Osteoblast (primary cell): ENCODE data around the gene DLG4. TPM values are rescaled to one million over a fixed set of nuclear protein-coding genes. Genes with fewer than 3 reads are reported as not detected.

Experiments
- DNase-seq: peaks from one replicate; pipeline ENCODE4 v3.0.0; 2011; ENCODE audit warnings: low spot score, mixed read lengths; ENCODE audit not compliant: insufficient read length; ENCODE audit errors: missing footprints
- H2AFZ ChIP-seq: 2 replicates; pipeline ENCODE4 v1.6.0; 2011; ENCODE audit warnings: mild to moderate bottlenecking, low read length
- H3K27ac ChIP-seq: 2 replicates; pipeline ENCODE4 v1.5.1; 2011; ENCODE audit warnings: mild to moderate bottlenecking, low read depth, low read length, moderate library complexity
- H3K27me3 ChIP-seq: 2 replicates; pipeline ENCODE4 v1.6.0; 2012; ENCODE audit warnings: mild to moderate bottlenecking, control low read depth, inconsistent platforms, low read length, moderate library complexity; ENCODE audit not compliant: insufficient read depth
- H3K36me3 ChIP-seq: 2 replicates; pipeline ENCODE4 v1.5.1; 2011; ENCODE audit warnings: mild to moderate bottlenecking, low read length, control low read depth, moderate library complexity; ENCODE audit not compliant: insufficient read depth
- H3K4me1 ChIP-seq: 2 replicates; pipeline ENCODE4 v1.5.1; 2011; ENCODE audit warnings: mild to moderate bottlenecking, low read length, control low read depth, moderate library complexity; ENCODE audit not compliant: insufficient read depth
- H3K4me2 ChIP-seq: 2 replicates; pipeline ENCODE4 v1.6.0; 2011; ENCODE audit warnings: mild to moderate bottlenecking, low read length; ENCODE audit not compliant: insufficient read depth
- H3K4me3 ChIP-seq: fragments of 200-600 bp; sonication (generic); 3 replicates; pipeline ENCODE4 v1.5.1; 2012; ENCODE audit warnings: mild to moderate bottlenecking, low read length, inconsistent platforms; ENCODE audit not compliant: insufficient read depth
- H3K79me2 ChIP-seq: 2 replicates; pipeline ENCODE4 v1.6.0; 2012; ENCODE audit warnings: mild to moderate bottlenecking, low read length, control low read depth, inconsistent platforms; ENCODE audit not compliant: insufficient read depth
- H3K9me3 ChIP-seq: 2 replicates; pipeline ENCODE4 v1.5.1; 2011; ENCODE audit warnings: low read depth, low read length, control low read depth
- H4K20me1 ChIP-seq: 2 replicates; pipeline ENCODE4 v1.6.0; 2012; ENCODE audit warnings: mild to moderate bottlenecking, low read length, control low read depth; ENCODE audit not compliant: insufficient read depth
- total RNA-seq: library from RNA; depleted of rRNA; stranded (reverse); fragments of >200 nt; gene quantifications from 2 replicates; pipeline ENCODE4 v1.2.3, GENCODE V29; 2012
- TF ChIP-seq, protein P1 (sequence below): IDR thresholded peaks from 2 replicates; pipeline ENCODE4 v1.5.1; 2011; ENCODE audit warnings: mild to moderate bottlenecking, low read depth, low read length, moderate library complexity; ENCODE audit errors: extremely low read depth

The DLG4 gene
- total RNA-seq, 1 donor = 10.1 TPM

DNA sequence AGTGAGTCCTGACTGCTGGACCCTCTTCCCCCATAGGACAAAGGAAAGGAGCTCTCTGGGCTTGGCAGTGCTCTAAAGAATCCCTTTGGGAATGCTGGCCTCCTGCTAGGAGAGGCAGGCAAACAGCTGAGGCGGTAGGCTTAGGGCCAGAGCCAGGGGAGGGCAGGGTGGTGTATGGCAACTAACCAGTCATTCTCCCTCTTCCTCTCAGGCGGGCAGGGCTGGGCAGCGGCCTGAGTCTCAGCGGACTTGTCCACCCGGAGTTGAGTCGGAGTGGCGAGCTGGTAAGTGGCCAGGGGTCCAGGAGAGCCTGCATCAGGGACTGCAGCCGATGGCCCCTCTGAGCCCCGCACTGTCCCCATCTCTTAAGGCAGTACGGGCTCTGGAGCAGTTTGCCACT, 4.5 kb upstream of the DLG4 start:
- H3K36me3 ChIP-seq = peaks cover 73% of the 10 kb centered on the region
- H4K20me1 ChIP-seq = peaks cover 48% of the 10 kb centered on the region

DNA sequence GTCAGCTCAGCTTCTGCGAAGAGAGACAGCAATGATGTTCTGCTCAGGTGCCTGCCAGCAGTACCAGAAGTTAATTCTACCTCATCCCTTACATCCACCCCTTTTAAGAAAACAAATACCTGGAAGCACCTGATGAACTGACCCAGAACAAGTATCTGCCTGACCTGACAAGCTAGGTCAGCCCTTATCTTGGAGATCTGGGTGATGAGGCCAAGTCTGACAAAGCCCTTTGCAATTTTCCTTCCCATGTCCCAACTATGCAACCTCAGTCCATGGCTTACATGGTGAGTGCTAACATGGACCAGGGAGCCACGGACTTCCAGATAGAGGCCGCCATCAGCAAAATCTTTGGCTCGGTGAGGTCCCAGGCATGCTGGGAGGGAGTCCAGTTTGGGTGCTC, 3.7 kb upstream of the DLG4 start:
- no peak overlapping the region for H3K4me3 ChIP-seq
- H2AFZ ChIP-seq = no peak overlapping the region
- H3K36me3 ChIP-seq = peaks cover 66% of the 10 kb centered on the region
- TF ChIP-seq, protein P1, sequence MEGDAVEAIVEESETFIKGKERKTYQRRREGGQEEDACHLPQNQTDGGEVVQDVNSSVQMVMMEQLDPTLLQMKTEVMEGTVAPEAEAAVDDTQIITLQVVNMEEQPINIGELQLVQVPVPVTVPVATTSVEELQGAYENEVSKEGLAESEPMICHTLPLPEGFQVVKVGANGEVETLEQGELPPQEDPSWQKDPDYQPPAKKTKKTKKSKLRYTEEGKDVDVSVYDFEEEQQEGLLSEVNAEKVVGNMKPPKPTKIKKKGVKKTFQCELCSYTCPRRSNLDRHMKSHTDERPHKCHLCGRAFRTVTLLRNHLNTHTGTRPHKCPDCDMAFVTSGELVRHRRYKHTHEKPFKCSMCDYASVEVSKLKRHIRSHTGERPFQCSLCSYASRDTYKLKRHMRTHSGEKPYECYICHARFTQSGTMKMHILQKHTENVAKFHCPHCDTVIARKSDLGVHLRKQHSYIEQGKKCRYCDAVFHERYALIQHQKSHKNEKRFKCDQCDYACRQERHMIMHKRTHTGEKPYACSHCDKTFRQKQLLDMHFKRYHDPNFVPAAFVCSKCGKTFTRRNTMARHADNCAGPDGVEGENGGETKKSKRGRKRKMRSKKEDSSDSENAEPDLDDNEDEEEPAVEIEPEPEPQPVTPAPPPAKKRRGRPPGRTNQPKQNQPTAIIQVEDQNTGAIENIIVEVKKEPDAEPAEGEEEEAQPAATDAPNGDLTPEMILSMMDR = no peak
- peaks cover 48% of the 10 kb centered on the region for H4K20me1 ChIP-seq
- H3K4me1 ChIP-seq = peaks cover 21% of the 10 kb centered on the region
- H3K27me3 ChIP-seq = no peaks in the 10 kb centered on the region
- no peak for DNase-seq
- peaks cover 42% of the 10 kb centered on the region for H3K79me2 ChIP-seq
- H3K27ac ChIP-seq = no peak overlapping the region
- H3K4me2 ChIP-seq = no peak overlapping the region
- H3K9me3 ChIP-seq = no peaks in the 10 kb centered on the region

More for the DNA sequence above, 4.5 kb upstream of the DLG4 start:
- Histone ChIP-seq H3K4me3 (no peak overlapping the region), H3K79me2 (peaks cover 45% of the 10 kb centered on the region), H3K4me2 (no peak overlapping the region), H2AFZ (no peak overlapping the region), H3K27ac (no peak overlapping the region), H3K9me3 (no peaks in the 10 kb centered on the region), H3K27me3 (no peaks in the 10 kb centered on the region), H3K4me1 (peaks cover 20% of the 10 kb centered on the region)
- DNase-seq = no peak
- TF ChIP-seq, protein P1 = no peak

DNA sequence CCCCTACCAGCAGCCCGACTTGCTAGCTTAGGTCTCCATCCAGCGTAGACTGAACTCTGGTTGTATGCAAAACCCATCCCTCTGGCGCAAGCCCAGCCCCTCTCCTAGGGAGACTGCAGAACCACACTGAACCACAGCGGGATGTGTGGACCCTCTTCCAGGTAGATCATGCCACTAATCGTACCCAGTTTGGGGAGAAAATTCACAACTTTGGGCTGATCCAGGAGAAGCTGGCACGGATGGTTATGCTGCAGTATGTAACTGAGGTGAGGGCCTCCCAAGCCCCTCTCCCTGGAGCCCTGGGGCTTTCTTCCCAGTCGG, 3.3 kb upstream of the DLG4 start:
- H3K4me2 ChIP-seq = no peak overlapping the region
- H3K4me1 ChIP-seq = peaks cover 26% of the 10 kb centered on the region
- TF ChIP-seq, protein P1 = no peak
- peaks cover 62% of the 10 kb centered on the region for H3K36me3 ChIP-seq
- H3K9me3 ChIP-seq = no peaks in the 10 kb centered on the region
- H3K4me3 ChIP-seq = no peak overlapping the region
- H3K27me3 ChIP-seq = no peaks in the 10 kb centered on the region
- H2AFZ ChIP-seq = no peak overlapping the region
- H3K79me2 ChIP-seq = peaks cover 39% of the 10 kb centered on the region
- H4K20me1 ChIP-seq = peaks cover 48% of the 10 kb centered on the region
- no peak for DNase-seq
- H3K27ac ChIP-seq = no peak overlapping the region

GRCh38 chr17:7222093-7222971, 2.7 kb upstream of the DLG4 start:
- no peak overlapping the region for H2AFZ ChIP-seq
- DNase-seq = no peak
- TF ChIP-seq, protein P1 = no peak
- peaks cover 57% of the 10 kb centered on the region for H3K36me3 ChIP-seq
- peaks cover 39% of the 10 kb centered on the region for H3K79me2 ChIP-seq
- H3K27ac ChIP-seq = no peak overlapping the region
- no peaks in the 10 kb centered on the region for H3K9me3 ChIP-seq
- peaks cover 46% of the 10 kb centered on the region for H4K20me1 ChIP-seq
- no peaks in the 10 kb centered on the region for H3K27me3 ChIP-seq
- no peak overlapping the region for H3K4me3 ChIP-seq
- no peak overlapping the region for H3K4me2 ChIP-seq
- H3K4me1 ChIP-seq = peaks cover 30% of the 10 kb centered on the region
